Measurements from ENCODE around the gene RASSF4.

Gene RASSF4

DNA sequence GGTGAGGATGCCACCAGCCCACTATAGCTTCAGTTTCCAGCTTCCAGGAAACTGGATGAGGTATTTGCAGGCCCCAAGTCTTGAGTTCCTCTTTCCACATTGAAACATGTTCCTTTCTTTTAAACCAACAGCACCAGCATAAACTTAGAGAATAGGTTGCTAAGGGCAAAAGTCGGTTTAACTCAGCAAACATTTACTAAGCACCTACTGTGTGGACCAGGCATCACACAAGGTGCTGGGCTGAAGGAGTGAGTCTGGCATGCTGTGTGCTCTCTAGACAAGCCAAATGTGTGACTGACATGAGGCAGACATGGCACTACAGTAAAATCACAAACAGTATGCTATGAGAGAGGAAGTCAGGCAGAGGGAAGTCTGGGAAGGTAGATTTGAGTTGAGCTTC is 11.0 kb upstream of the RASSF4 start:
- peaks cover 46 to 87% (median 69%) of the 10 kb centered on the region in 10 experiments for H3K4me1 ChIP-seq
- peaks cover 15 to 25% (median 21%) of the 10 kb centered on the region in 11 experiments for H3K9me3 ChIP-seq (replicated peaks in 1 of 11)
- peak overlapping the region in 10 of 11 experiments; percentile 33 to 79 (median 74); a peak in 19 of 22 replicates for H3K27ac ChIP-seq
- H3K27me3 ChIP-seq: no peaks in the 10 kb centered on the region
- no peaks in the 10 kb centered on the region; a peak in 2 of 22 replicates for H4K20me1 ChIP-seq
- peak overlapping the region in 1 of 10 experiments; percentile 42; a peak in 1 of 20 replicates for H3K4me3 ChIP-seq
- peak overlapping the region in 8 of 11 experiments; percentile 10 to 65 (median 38); a peak in 11 of 22 replicates for H3K9ac ChIP-seq
- H3K36me3 ChIP-seq: peaks cover 0 to 35% (median 14%) of the 10 kb centered on the region in 11 experiments; a peak in 10 of 22 replicates
- peak overlapping the region; percentile 83 to 96 (median 92) for H3K4me2 ChIP-seq
- TF ChIP-seq Cebpa-rat (IDR thresholded peaks at IDR 0.05): no peak

DNA sequence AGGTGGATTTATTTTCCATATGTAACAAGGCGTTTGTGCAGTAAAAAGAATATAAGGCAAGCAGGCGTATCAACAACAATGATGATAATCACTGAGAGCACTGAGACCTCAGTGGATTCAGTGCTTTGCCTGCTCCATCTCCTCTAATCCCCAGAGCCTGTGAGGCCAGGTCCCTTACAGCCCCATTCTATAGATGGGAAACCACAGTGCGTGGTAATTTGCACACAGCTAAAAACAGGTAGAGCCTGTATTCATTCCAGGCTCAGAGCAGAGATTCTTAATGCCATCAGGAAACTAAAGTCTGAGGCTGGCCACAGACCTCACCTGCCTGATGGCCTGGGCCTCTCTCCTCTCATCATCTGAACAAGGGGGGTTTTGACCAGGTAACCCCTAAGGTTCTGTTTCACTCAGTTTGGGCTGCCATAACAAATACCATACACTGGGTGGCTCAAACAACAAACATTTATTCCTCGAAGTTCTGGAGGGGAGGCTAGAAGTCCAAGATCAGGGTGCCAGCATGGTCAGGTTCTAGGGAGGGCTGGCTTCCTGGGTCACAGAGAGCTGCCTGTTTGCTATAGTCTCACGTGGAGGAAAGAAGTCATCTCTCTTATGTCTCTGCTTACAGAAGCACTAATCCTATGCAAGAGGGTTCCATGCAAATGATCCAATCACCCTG is 10.3 kb upstream of the RASSF4 start:
- peak overlapping the region in 9 of 11 experiments; percentile 62 to 79 (median 75); a peak in 18 of 22 replicates for H3K27ac ChIP-seq
- peak overlapping the region in 5 of 11 experiments; percentile 35 to 65 (median 49); a peak in 7 of 22 replicates for H3K9ac ChIP-seq
- no peaks in the 10 kb centered on the region for H3K27me3 ChIP-seq
- peak overlapping the region; percentile 83 to 96 (median 92) for H3K4me2 ChIP-seq
- peaks cover 11 to 21% (median 18%) of the 10 kb centered on the region in 11 experiments for H3K9me3 ChIP-seq (replicated peaks in 1 of 11)
- peaks cover 46 to 93% (median 69%) of the 10 kb centered on the region in 10 experiments for H3K4me1 ChIP-seq
- H3K36me3 ChIP-seq: peaks cover 0 to 41% (median 21%) of the 10 kb centered on the region in 11 experiments; a peak in 11 of 22 replicates
- no peak for TF ChIP-seq Cebpa-rat (IDR thresholded peaks at IDR 0.05)
- no peak overlapping the region; a peak in 1 of 20 replicates for H3K4me3 ChIP-seq
- H4K20me1 ChIP-seq: no peaks in the 10 kb centered on the region; a peak in 2 of 22 replicates

DNA sequence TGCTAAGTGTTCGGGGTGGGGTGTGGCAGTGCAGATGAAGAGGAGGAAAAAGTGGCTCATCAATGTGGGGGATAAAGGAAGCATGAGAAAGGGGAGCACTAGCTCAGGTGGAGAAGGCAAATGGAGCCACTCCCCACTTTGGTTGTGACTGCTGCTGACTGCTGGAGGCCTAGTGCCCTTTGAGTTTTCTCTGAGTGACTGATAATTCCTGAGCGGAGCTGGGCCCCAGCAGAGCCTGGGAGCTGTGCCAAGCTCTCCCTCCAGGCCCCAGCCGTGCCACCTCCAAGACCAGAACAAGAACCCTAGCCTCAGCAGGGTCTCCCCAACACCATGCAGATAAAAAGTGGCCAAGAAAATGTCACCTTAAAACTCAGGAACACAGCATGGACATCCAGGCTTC is 9.7 kb upstream of the RASSF4 start:
- Histone ChIP-seq H4K20me1 (no peaks in the 10 kb centered on the region; a peak in 2 of 22 replicates), H3K4me3 (peak overlapping the region in 1 of 10 experiments; percentile 9; a peak in 1 of 20 replicates), H3K9ac (peak overlapping the region in 8 of 11 experiments; percentile 3 to 65 (median 36); a peak in 12 of 22 replicates)

DNA sequence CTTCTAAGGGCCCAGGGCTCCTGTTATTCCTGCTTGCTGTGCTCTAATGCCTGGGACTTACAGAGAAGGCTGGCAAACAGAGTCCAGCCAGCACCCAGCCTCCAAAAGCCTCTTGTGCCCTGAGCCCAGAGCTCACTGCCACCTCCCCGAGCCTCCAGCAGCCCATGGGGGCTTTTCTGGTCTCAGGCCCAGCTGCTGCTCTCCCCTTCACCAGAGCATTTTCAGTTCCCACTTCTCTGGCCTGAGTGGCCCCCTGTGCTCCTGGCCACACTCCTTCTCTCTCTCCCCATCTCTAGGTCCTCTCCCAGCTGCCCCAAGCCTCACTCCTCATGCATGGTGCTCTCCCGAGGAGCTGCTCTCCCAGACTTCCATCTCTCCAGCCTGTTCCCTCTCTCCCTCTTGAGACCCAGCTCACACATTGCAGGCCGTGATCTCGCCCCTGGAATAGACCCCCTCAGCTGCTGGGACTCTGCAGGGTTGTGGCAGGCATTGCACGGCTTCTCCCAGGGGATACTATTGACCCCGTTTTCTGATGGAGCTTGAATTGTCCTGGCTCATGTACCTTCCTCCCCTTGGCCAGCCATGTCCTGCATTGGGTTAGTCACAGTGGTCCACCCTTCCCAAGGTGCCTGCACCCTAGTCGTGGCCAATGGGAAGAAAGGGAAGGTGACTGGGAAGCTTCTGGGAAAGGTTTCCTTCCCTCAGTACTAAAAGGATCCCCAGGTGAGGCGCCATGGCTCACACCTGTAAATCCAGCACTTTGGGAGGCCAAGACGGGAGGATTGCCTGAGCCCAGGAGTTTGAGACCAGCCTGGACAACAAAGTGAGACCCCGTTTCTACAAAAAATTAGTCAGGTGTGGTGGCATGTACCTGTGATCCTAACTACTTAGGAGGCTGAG is 9.0 kb upstream of the RASSF4 start:
- H3K4me1 ChIP-seq: peaks cover 58 to 96% (median 74%) of the 10 kb centered on the region in 10 experiments
- peak overlapping the region; percentile 83 to 96 (median 92) for H3K4me2 ChIP-seq
- no peaks in the 10 kb centered on the region; a peak in 2 of 22 replicates for H4K20me1 ChIP-seq
- H3K9ac ChIP-seq: peak overlapping the region in 9 of 11 experiments; percentile 3 to 65 (median 30); a peak in 12 of 22 replicates
- H3K4me3 ChIP-seq: peak overlapping the region in 1 of 10 experiments; percentile 9; a peak in 1 of 20 replicates
- no peaks in the 10 kb centered on the region for H3K27me3 ChIP-seq
- no peak for TF ChIP-seq Cebpa-rat (IDR thresholded peaks at IDR 0.05)
- H3K36me3 ChIP-seq: peaks cover 0 to 48% (median 25%) of the 10 kb centered on the region in 11 experiments; a peak in 15 of 22 replicates
- peak overlapping the region in 10 of 11 experiments; percentile 33 to 79 (median 74); a peak in 17 of 22 replicates for H3K27ac ChIP-seq
- peaks cover 0 to 8% (median 5%) of the 10 kb centered on the region in 11 experiments; a peak in 18 of 22 replicates for H3K9me3 ChIP-seq (replicated peaks in 1 of 11)

More for the DNA sequence above, 9.7 kb upstream of the RASSF4 start:
- Histone ChIP-seq H3K27ac (peak overlapping the region in 10 of 11 experiments; percentile 33 to 79 (median 74); a peak in 17 of 22 replicates), H3K27me3 (no peaks in the 10 kb centered on the region), H3K4me1 (peaks cover 51 to 98% (median 71%) of the 10 kb centered on the region in 10 experiments), H3K4me2 (peak overlapping the region; percentile 83 to 96 (median 92)), H3K36me3 (peaks cover 0 to 42% (median 25%) of the 10 kb centered on the region in 11 experiments; a peak in 11 of 22 replicates), H3K9me3 (replicated peaks in 1 of 11) (peaks cover 5 to 14% (median 12%) of the 10 kb centered on the region in 11 experiments; a peak in 21 of 22 replicates)
- TF ChIP-seq Cebpa-rat (IDR thresholded peaks at IDR 0.05): no peak

DNA sequence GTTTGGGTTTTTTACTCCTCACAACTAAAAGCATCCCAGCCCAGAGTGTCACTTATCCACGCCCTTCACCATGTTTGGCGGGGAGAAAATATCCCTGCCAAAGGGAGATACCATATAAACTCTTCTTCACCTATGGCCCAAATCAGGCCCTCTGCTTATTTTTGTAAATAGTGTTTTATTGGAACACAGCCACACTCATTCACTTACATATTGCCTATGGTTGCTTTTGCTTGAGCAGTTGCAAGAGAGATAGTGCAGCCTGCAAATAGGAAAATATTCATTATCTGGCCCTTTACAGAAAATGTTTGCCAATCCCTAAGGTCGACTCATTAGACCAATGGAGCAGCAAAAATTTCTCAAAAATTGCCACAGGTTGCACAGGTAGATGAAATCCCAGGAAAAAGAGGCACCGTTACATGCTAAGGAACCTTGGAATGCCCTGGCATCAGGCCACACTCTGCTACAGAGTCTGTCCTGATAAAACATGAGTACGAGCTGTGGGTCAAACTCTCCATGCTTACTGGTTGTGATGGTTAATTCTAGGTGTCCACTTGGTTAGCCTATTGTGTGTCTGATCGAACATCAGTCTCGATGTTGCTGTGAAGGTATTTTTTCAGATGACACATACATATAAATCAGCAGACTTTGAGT is 7.9 kb upstream of the RASSF4 start:
- TF ChIP-seq Cebpa-rat (IDR thresholded peaks at IDR 0.05): no peak
- Histone ChIP-seq H3K27ac (no peak overlapping the region), H3K4me1 (peaks cover 60 to 96% (median 73%) of the 10 kb centered on the region in 10 experiments), H3K36me3 (peaks cover 9 to 59% (median 36%) of the 10 kb centered on the region in 11 experiments; a peak in 21 of 22 replicates), H3K27me3 (no peaks in the 10 kb centered on the region), H3K9me3 (replicated peaks in 1 of 11) (peaks cover 0 to 6% (median 5%) of the 10 kb centered on the region in 11 experiments; a peak in 17 of 22 replicates), H3K9ac (no peak overlapping the region), H3K4me2 (peak overlapping the region in 4 of 11 experiments; percentile 90 to 94 (median 92); a peak in 7 of 22 replicates), H4K20me1 (no peaks in the 10 kb centered on the region; a peak in 2 of 22 replicates), H3K4me3 (no peak overlapping the region)

DNA sequence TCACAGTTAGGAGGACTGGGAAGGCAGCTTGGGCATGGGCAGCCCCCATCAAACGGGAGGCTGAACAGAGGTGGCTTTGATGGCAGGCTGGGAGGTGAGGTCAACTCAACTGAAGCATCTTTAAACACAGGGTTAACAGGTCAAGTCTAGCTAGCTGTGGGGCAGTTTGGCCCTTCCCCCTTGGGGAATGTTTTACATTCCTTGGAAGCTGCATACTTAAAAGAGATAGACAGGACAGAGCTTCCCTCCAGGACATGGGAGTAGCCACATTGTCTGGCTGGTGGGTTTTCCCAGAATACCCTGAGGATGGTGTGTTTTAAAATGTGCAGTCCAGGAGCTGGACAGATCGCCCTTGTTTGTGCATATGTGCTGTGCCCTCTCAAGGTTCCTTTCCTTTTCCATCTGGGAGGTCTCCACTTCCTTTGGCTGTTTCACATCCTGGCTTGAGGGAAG is 6.8 kb upstream of the RASSF4 start:
- H3K9ac ChIP-seq: no peak overlapping the region
- H3K9me3 ChIP-seq (replicated peaks in 1 of 11): peaks cover 0 to 10% (median 8%) of the 10 kb centered on the region in 11 experiments; a peak in 17 of 22 replicates
- TF ChIP-seq Cebpa-rat (IDR thresholded peaks at IDR 0.05): no peak
- no peak overlapping the region for H3K4me3 ChIP-seq
- no peaks in the 10 kb centered on the region; a peak in 2 of 22 replicates for H4K20me1 ChIP-seq
- no peak overlapping the region for H3K27ac ChIP-seq
- H3K4me1 ChIP-seq: peaks cover 55 to 96% (median 72%) of the 10 kb centered on the region in 10 experiments
- H3K4me2 ChIP-seq: peak overlapping the region in 6 of 11 experiments; percentile 0 to 92 (median 16); a peak in 9 of 22 replicates
- peaks cover 12 to 62% (median 40%) of the 10 kb centered on the region in 11 experiments; a peak in 21 of 22 replicates for H3K36me3 ChIP-seq
- no peaks in the 10 kb centered on the region for H3K27me3 ChIP-seq

DNA sequence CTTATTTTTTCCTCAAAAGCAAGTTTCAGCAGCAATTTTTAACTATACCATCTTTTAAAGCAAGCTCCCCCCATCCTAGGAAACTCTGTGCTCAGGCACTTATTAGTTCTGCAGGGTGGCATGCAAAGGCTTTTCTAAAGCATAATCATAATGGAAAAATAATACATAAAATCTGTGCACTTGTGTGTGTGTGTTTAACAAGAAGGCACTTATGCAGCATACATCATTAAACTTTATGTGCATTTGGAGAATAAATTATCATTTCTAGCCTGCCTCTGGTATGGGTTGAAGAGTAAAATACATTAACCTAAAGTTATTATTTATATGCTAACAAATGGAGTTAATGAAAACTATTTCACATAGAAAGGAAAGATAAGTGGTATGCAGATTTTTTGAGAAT is 5.6 kb upstream of the RASSF4 start:
- no peaks in the 10 kb centered on the region for H3K27me3 ChIP-seq
- TF ChIP-seq Cebpa-rat (IDR thresholded peaks at IDR 0.05): no peak
- H3K9me3 ChIP-seq (replicated peaks in 1 of 11): peaks cover 0 to 10% (median 8%) of the 10 kb centered on the region in 11 experiments; a peak in 17 of 22 replicates
- peaks cover 55 to 92% (median 70%) of the 10 kb centered on the region in 10 experiments for H3K4me1 ChIP-seq
- no peak overlapping the region for H3K9ac ChIP-seq
- H3K4me3 ChIP-seq: no peak overlapping the region
- H3K27ac ChIP-seq: no peak overlapping the region
- no peaks in the 10 kb centered on the region; a peak in 1 of 22 replicates for H4K20me1 ChIP-seq
- H3K36me3 ChIP-seq: peaks cover 12 to 62% (median 40%) of the 10 kb centered on the region in 11 experiments; a peak in 21 of 22 replicates
- H3K4me2 ChIP-seq: peak overlapping the region in 2 of 11 experiments; percentile 15 to 92; a peak in 3 of 22 replicates

All from BLaER1 treated with 17β-estradiol and CSF1 and Interleukin-3, amounts not matched to agents 10 nM and 100 nM (cell line).